CD4-positive, alpha-beta T cell treated with Interleukin-4 for 1 hour (primary cell): ENCODE results near the gene ACAP3.
A peak's percentile ranks its signal among the peaks of the same experiment; 100 is the strongest.

ENCODE experiments used
- DNase-seq, 2 donors: peaks; one replicate each; pipeline ENCODE4 v3.0.0-alpha.2; 2020 to 2022

Gene ACAP3

DNA sequence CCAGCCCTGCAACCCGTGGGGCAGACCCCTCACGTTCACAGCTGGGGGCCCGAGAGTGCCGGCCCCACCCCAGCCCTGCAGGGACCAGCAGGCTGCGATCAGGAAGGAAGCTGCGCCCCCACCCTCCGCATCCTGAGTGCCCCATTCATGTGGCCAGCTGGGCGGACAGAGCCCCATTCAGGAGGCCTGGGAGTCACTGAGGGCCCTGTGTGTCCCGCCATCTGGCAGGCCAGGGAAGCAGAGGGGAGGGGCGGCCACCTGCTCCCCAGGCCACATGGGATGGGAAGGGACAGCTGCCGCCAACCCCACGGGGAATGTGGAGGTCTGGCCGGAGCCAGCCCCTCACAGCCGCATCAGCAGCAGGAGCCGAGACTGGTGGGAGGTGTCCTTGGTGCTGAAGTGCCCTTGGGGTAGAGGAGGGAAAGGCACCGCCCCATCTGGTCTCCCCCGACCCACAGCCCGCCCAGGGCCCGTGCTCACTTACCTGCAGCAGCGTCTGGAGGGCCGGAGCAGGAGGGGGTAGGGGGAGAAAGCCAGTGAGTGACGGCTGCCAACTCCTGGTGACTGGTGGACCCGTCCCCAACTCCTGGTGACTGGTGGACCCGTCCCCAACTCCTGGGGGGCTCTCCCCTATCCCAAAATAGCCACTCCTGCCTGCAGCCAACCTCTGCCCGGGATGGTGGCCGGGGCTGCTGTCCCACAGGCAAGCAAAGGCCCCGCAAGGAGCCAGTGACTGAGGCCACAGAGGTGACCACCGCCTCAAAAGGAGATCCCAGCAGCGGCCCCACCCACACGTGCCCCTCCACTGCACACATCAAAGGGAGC lies 8.7 kb downstream of the ACAP3 start:
- DNase-seq, result no peak

GRCh38 chr1:1297802-1298424 lies 9.8 kb downstream of the ACAP3 start:
- DNase-seq, result no peak

- DNase-seq, result no peak
These were observed 11.4 kb downstream of the ACAP3 start for GRCh38 chr1:1296070-1297061.

- no peak for DNase-seq
These were observed 12.4 kb downstream of the ACAP3 start for GRCh38 chr1:1295154-1295923.

GRCh38 chr1:1294250-1294890 lies 13.4 kb downstream of the ACAP3 start:
- no peak for DNase-seq

- DNase-seq, result no peak
These were observed 14.2 kb downstream of the ACAP3 start for GRCh38 chr1:1293263-1294249.

- DNase-seq, result no peak
These were observed 14.9 kb downstream of the ACAP3 start for GRCh38 chr1:1292851-1293250.

DNA sequence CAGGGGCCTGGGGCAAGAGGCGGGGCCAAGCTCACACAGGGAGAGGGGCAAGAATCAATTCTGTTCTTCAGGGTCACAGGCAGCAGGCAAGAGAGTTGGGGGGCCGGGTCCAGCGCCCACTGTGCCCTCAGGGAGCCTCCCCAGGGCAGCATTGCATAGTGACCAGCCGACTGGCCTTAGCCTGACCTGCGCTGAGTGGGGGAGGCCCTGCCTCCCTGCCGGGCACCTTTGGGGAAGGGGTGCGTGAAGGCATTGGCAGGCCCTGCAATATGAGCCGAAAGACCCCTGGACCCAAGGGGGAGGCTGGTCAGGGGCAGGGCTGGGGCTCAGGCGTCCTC lies 15.3 kb downstream of the ACAP3 start:
- no peak for DNase-seq

GRCh38 chr1:1291548-1292441 lies 15.9 kb downstream of the ACAP3 start:
- peak; percentile 65 to 74 for DNase-seq

- DNase-seq, result no peak
These were observed 16.7 kb downstream of the ACAP3 start for GRCh38 chr1:1291023-1291528.

GRCh38 chr1:1290238-1290731 lies 17.4 kb downstream of the ACAP3 start:
- DNase-seq, result peak; percentile 57 to 72

DNA sequence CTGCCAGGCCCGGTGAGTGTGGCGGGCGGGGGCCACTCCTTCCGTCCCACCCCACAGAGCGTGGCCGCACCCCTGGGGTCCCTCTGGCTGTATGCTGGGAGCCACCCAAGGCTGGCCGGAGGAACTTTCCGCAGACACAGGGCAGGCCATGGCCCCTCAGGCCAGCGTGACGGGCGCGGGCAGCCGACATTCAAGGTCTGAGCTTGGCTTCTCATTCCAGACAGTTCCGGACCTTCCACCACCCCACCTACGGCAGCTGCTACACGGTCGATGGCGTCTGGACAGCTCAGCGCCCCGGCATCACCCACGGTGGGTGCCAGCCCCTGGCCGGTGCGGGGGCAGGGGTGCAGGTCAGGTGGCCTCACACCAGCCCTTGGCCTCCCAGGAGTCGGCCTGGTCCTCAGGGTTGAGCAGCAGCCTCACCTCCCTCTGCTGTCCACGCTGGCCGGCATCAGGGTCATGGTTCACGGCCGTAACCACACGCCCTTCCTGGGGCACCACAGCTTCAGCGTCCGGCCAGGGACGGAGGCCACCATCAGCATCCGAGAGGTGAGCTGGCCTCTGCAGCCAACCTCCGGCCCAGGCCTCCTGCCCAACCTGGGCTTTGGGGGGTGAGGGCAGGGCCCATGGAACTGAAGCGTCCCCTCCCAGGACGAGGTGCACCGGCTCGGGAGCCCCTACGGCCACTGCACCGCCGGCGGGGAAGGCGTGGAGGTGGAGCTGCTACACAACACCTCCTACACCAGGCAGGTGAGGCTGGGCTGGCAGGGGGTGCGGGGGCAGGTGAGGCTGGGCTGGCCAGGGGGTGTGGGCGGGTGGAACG lies 20.2 kb downstream of the ACAP3 start:
- DNase-seq, result no peak

GRCh38 chr1:1286313-1287261 lies 21.1 kb downstream of the ACAP3 start:
- DNase-seq, result no peak

DNA sequence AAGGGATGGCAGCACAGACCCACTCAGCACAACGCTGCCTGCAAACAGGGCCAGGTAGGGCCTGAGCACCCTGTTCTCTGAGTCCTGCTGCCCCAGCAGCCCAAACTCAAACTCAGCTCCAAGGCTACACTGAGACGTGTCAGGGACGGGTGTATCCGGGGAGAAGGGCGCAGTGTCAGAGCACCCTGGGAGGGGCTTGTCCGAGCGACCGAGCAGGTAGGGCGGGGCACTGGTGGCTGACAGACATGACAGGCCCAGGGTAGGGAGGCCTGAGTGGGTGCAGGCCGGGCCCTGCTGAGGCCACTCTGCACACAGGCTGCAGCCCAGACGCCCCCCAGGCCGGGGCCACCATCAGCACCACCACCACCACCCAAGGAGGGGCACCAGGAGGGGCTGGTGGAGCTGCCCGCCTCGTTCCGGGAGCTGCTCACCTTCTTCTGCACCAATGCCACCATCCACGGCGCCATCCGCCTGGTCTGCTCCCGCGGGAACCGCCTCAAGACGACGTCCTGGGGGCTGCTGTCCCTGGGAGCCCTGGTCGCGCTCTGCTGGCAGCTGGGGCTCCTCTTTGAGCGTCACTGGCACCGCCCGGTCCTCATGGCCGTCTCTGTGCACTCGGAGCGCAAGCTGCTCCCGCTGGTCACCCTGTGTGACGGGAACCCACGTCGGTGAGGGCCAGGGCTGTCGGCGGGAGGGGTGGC lies 22.0 kb downstream of the ACAP3 start:
- no peak for DNase-seq

DNA sequence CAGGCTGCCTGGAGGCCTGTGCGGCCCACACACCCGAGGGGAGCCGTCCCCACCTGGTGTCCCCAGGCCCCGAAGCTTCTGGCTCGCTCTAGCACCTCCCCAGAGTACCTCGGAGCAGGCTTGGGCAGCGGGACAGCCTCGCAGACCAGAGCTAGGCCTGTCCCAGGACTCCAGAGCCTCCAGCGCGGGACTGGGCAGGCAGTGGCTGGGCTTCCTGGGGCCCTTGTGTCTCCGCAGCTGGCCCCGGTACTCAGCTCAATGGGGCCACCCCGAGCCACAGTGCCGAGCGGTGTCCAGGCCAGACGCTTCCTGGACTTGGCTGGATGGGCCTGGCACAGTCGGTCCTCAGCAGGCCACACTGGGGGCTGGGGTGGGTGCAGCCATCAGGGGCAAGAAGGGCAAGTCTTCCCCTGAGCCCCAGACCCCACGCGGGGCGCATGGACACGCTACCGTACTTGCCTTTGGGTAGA lies 22.6 kb downstream of the ACAP3 start:
- DNase-seq, result no peak
